Body of pancreas (tissue), 4 donors: Measurements from ENCODE around the gene KIAA0825. TPM values are rescaled to one million over a fixed set of nuclear protein-coding genes. Genes with fewer than 3 reads are reported as not detected.

Experiments used
- ATAC-seq: fragments of 150-250 bp; one replicate; pipeline ENCODE4 v1.9.1; 2016
- DNase-seq, 4 donors: peaks; one replicate each; pipeline ENCODE4 v3.0.0-alpha.2; 2019
- H3K27ac ChIP-seq, 4 donors: fragments of 200-600 bp; sonication (generic); 1 replicate in 3 of 4; 2 replicates in 1 of 4; pipeline versions ENCODE4 v1.5.1 to v1.6.1; 2016 to 2019; ENCODE audit warnings: mild to moderate bottlenecking in 1 of 4, mixed read lengths in 1 of 4, moderate library complexity in 1 of 4
- H3K27me3 ChIP-seq, 2 donors: fragments of 200-600 bp; sonication (generic); one replicate each; pipeline ENCODE4 v1.6.0; 2016; ENCODE audit warnings: mild to moderate bottlenecking in 1 of 2
- H3K36me3 ChIP-seq, 2 donors: fragments of 200-600 bp; sonication (generic); replicated peaks in 1 of 2; 2 replicates each; pipeline ENCODE4 v1.5.1; 2016; ENCODE audit warnings: low read depth in 2 of 2; ENCODE audit not compliant: insufficient read depth in 1 of 2
- H3K4me1 ChIP-seq: fragments of 200-600 bp; sonication (generic); one replicate; pipeline ENCODE4 v1.6.0; 2016
- H3K4me3 ChIP-seq, 2 donors: fragments of 200-600 bp; sonication (generic); 1 replicate in 1 of 2; 2 replicates in 1 of 2; pipeline ENCODE4 v1.5.1; 2016 to 2019
- H3K9me3 ChIP-seq, 3 donors: fragments of 200-600 bp; sonication (generic); 1 replicate in 2 of 3; 2 replicates in 1 of 3; pipeline ENCODE4 v1.5.1; 2016
- CTCF ChIP-seq, 7 experiments: fragments of 450-650 bp in 4 of 7; fragments of 200-600 bp in 3 of 7; sonication (generic) in 3 of 7; IDR thresholded peaks; one replicate each; pipeline ENCODE4 v1.5.1; 2016 to 2019; ENCODE audit warnings: antibody characterized with exemption in 7 of 7
- POLR2A ChIP-seq, 3 donors: fragments of 450-650 bp; IDR thresholded peaks; one replicate each; pipeline ENCODE4 v1.6.1; 2016; ENCODE audit warnings: antibody characterized with exemption in 3 of 3, mild to moderate bottlenecking in 2 of 3
- WGBS, 2 donors: methylation state at CpG; one replicate each; pipeline ENCODE4 v1.1.5; 2017; 5-methylcytosine and 5-hydroxymethylcytosine counted together
- intact Hi-C: fragments of 100-400 bp; cut with DNase I; formaldehyde crosslinking; loops from one replicate; pipeline ENCODE4 v1.15.1; 2023
- total RNA-seq, 2 donors: library from RNA; depleted of rRNA; stranded (reverse); fragments of >200 nt; gene quantifications; one replicate each; pipeline ENCODE4 v1.1.0, GENCODE V29; 2016

Gene KIAA0825
- total RNA-seq, 2 donors from 2014 or later: 5.7 to 6.6 TPM

GRCh38 chr5:94503677-94504076 lies 114.7 kb downstream of the KIAA0825 start:
- no peaks in the 10 kb centered on the region for H3K36me3 ChIP-seq
- H3K27ac ChIP-seq: no peak overlapping the region
- DNase-seq (no peak), ATAC-seq (no peak)
- no peaks in the 10 kb centered on the region for H3K27me3 ChIP-seq
- no peak for TF ChIP-seq POLR2A (IDR thresholded peaks at IDR 0.05)
- no peak for TF ChIP-seq CTCF (IDR thresholded peaks at IDR 0.05)
- no peaks in the 10 kb centered on the region for H3K9me3 ChIP-seq
- intact Hi-C loops: no loop called here
- H3K4me1 ChIP-seq: no peaks in the 10 kb centered on the region
- WGBS, 2 donors: 60 to 70% methylated on average over 1 of the region's 1 CpG
- H3K4me3 ChIP-seq: no peak overlapping the region

- no peaks in the 10 kb centered on the region for H3K36me3 ChIP-seq
- TF ChIP-seq POLR2A (IDR thresholded peaks at IDR 0.05) (no peak), CTCF (IDR thresholded peaks at IDR 0.05) (no peak)
- no peak overlapping the region for H3K27ac ChIP-seq
- no peak for ATAC-seq
- no peak for DNase-seq
- no peaks in the 10 kb centered on the region for H3K27me3 ChIP-seq
- no peaks in the 10 kb centered on the region for H3K4me1 ChIP-seq
- no peak overlapping the region for H3K4me3 ChIP-seq
- intact Hi-C loops: no loop called here
- H3K9me3 ChIP-seq: no peaks in the 10 kb centered on the region
- WGBS, 2 donors: 66 to 74% methylated on average over 1 of the region's 1 CpG
Measured at GRCh38 chr5:94501365-94501764, 117.0 kb downstream of the KIAA0825 start.

- Histone ChIP-seq H3K4me3 (no peak overlapping the region), H3K36me3 (no peaks in the 10 kb centered on the region), H3K27ac (no peak overlapping the region), H3K27me3 (no peaks in the 10 kb centered on the region), H3K4me1 (no peaks in the 10 kb centered on the region), H3K9me3 (no peaks in the 10 kb centered on the region)
- ATAC-seq: no peak
- TF ChIP-seq POLR2A (IDR thresholded peaks at IDR 0.05) (no peak), CTCF (IDR thresholded peaks at IDR 0.05) (no peak)
- no peak for DNase-seq
- intact Hi-C loops: no loop called here
- 95 to 98% methylated on average over 3 of the region's 3 CpGs for WGBS, 2 donors
Measured at GRCh38 chr5:94499806-94500205, 118.6 kb downstream of the KIAA0825 start.

- Histone ChIP-seq H3K9me3 (no peaks in the 10 kb centered on the region), H3K36me3 (no peaks in the 10 kb centered on the region), H3K4me1 (no peaks in the 10 kb centered on the region), H3K27me3 (no peaks in the 10 kb centered on the region), H3K27ac (no peak overlapping the region), H3K4me3 (no peak overlapping the region)
- no peak for ATAC-seq
- DNase-seq: no peak
- intact Hi-C loops: no loop called here
- no peak for TF ChIP-seq CTCF (IDR thresholded peaks at IDR 0.05)
- no peak for TF ChIP-seq POLR2A (IDR thresholded peaks at IDR 0.05)
Measured at GRCh38 chr5:94498199-94498598, 120.2 kb downstream of the KIAA0825 start.

GRCh38 chr5:94485067-94485466 lies 133.3 kb downstream of the KIAA0825 start:
- 44 to 63% methylated on average over 3 of the region's 3 CpGs for WGBS, 2 donors
- ATAC-seq: no peak
- intact Hi-C loops: no loop called here
- TF ChIP-seq CTCF (IDR thresholded peaks at IDR 0.05): no peak
- TF ChIP-seq POLR2A (IDR thresholded peaks at IDR 0.05): no peak
- Histone ChIP-seq H3K27ac (no peak overlapping the region), H3K36me3 (no peaks in the 10 kb centered on the region), H3K9me3 (no peaks in the 10 kb centered on the region), H3K27me3 (no peaks in the 10 kb centered on the region), H3K4me3 (no peak overlapping the region), H3K4me1 (no peaks in the 10 kb centered on the region)
- no peak for DNase-seq
